NCI-H1105 treated with DMSO at 0.1 percent for 48 hours (cell line): ENCODE results near the gene PFDN2.

Experiments used
- DNase-seq: peaks from one replicate; lab custom pipeline; 2025; lab: John Stamatoyannopoulos, UW

PFDN2 gene

GRCh38 chr1:161051219-161051618 lies 66.6 kb downstream of the PFDN2 start:
- DNase-seq, result no peak
